Smooth muscle cell (in vitro differentiated cells): ENCODE results near the gene TCAP. TPM values are rescaled to one million over a fixed set of nuclear protein-coding genes. Genes with fewer than 3 reads are reported as not detected.

Source experiments
- DNase-seq: peaks from one replicate; lab custom pipeline; 2025; ENCODE audit not compliant: unreplicated experiment; lab: John Stamatoyannopoulos, UW
- H2AFZ ChIP-seq: fragments of 200-600 bp; sonication (generic); 2 replicates; pipeline ENCODE4 v1.6.0; 2016; ENCODE audit warnings: antibody characterized with exemption, low read depth, mild to moderate bottlenecking
- H3F3A ChIP-seq: fragments of 200-600 bp; sonication (generic); 2 replicates; pipeline ENCODE4 v1.6.0; 2017; ENCODE audit warnings: antibody characterized with exemption, low read depth
- H3K27ac ChIP-seq: fragments of 200-600 bp; sonication (generic); 2 replicates; pipeline ENCODE4 v1.5.1; 2016; ENCODE audit warnings: low read depth, mild to moderate bottlenecking
- H3K27me3 ChIP-seq: fragments of 200-600 bp; sonication (generic); 2 replicates; pipeline ENCODE4 v1.6.1; 2016; ENCODE audit warnings: low read depth, mild to moderate bottlenecking
- H3K36me3 ChIP-seq: fragments of 200-600 bp; sonication (generic); 2 replicates; pipeline ENCODE4 v1.5.1; 2016; ENCODE audit warnings: low read depth
- H3K4me1 ChIP-seq: fragments of 200-600 bp; sonication (generic); 2 replicates; pipeline ENCODE4 v1.5.1; 2016; ENCODE audit warnings: low read depth
- H3K4me2 ChIP-seq: fragments of 200-600 bp; sonication (generic); 2 replicates; pipeline ENCODE4 v1.6.0; 2016; ENCODE audit warnings: mild to moderate bottlenecking
- H3K4me3 ChIP-seq: fragments of 200-600 bp; sonication (generic); 2 replicates; pipeline ENCODE4 v1.5.1; 2016; ENCODE audit warnings: mild to moderate bottlenecking
- H3K79me2 ChIP-seq: fragments of 200-600 bp; sonication (generic); 2 replicates; pipeline ENCODE4 v1.6.0; 2016; ENCODE audit warnings: low read depth, mild to moderate bottlenecking
- H3K9ac ChIP-seq: fragments of 200-600 bp; sonication (generic); 2 replicates; pipeline ENCODE4 v1.6.0; 2016; ENCODE audit warnings: low read depth
- H3K9me3 ChIP-seq: fragments of 200-600 bp; sonication (generic); replicated peaks from 2 replicates; pipeline ENCODE4 v1.5.1; 2016; ENCODE audit warnings: low read depth
- H4K20me1 ChIP-seq: fragments of 200-600 bp; sonication (generic); 2 replicates; pipeline ENCODE4 v1.6.0; 2016; ENCODE audit warnings: low read depth
- CTCF ChIP-seq: fragments of 200-600 bp; sonication (generic); IDR thresholded peaks from 2 replicates; pipeline ENCODE4 v1.5.1; 2017; ENCODE audit warnings: borderline replicate concordance, mild to moderate bottlenecking, antibody characterized with exemption; ENCODE audit not compliant: insufficient read depth, poor library complexity, severe bottlenecking
- WGBS: methylation state at CpG from one replicate; pipeline ENCODE4 v1.1.7; 2016; ENCODE audit warnings: low lambda C conversion rate; 5-methylcytosine and 5-hydroxymethylcytosine counted together
- polyA plus RNA-seq: library from polyadenylated mRNA; unstranded; fragments of >200 nt; fragmentation: Nextera tagmentation; extraction: Ambion mirVana; gene quantifications from 2 replicates; pipeline ENCODE4 v1.2.1, GENCODE V29; 2016
- total RNA-seq: library from RNA; depleted of rRNA; stranded (reverse); fragments of >200 nt; gene quantifications from 2 replicates; pipeline ENCODE4 v1.2.3, GENCODE V29; 2014

TCAP gene
- total and polyA plus RNA-seq, 2 experiments from 2014 or later = 0.41 TPM; not detected in 1

GRCh38 chr17:39679521-39680192 is 14.5 kb downstream of the TCAP start:
- Histone ChIP-seq H3K27ac (no peak overlapping the region), H3F3A (no peaks in the 10 kb centered on the region), H3K36me3 (no peaks in the 10 kb centered on the region), H3K27me3 (no peaks in the 10 kb centered on the region), H3K9me3 (no peaks in the 10 kb centered on the region), H2AFZ (no peak overlapping the region), H3K4me1 (no peaks in the 10 kb centered on the region), H4K20me1 (no peaks in the 10 kb centered on the region), H3K9ac (no peak overlapping the region), H3K4me2 (no peak overlapping the region), H3K4me3 (no peak overlapping the region), H3K79me2 (no peaks in the 10 kb centered on the region)
- WGBS = 96% methylated on average over 12 of the region's 12 CpGs
- DNase-seq = no peak
- TF ChIP-seq CTCF = no peak

- Histone ChIP-seq H4K20me1 (no peaks in the 10 kb centered on the region), H3K36me3 (no peaks in the 10 kb centered on the region), H3K9ac (no peak overlapping the region), H3K9me3 (no peaks in the 10 kb centered on the region), H3F3A (peaks cover 4% of the 10 kb centered on the region), H3K79me2 (no peaks in the 10 kb centered on the region), H3K4me1 (peaks cover 4% of the 10 kb centered on the region), H3K4me3 (no peak overlapping the region), H3K27me3 (no peaks in the 10 kb centered on the region), H2AFZ (no peak overlapping the region), H3K4me2 (no peak overlapping the region), H3K27ac (no peak overlapping the region)
- TF ChIP-seq CTCF = no peak
- WGBS = 95% methylated on average over 9 of the region's 9 CpGs
- DNase-seq = no peak
Measured at GRCh38 chr17:39683295-39683939, 18.3 kb downstream of the TCAP start.

- no peak overlapping the region for H3K4me3 ChIP-seq
- H3F3A ChIP-seq = peaks cover 4% of the 10 kb centered on the region
- 94% methylated on average over 12 of the region's 12 CpGs for WGBS
- no peaks in the 10 kb centered on the region for H3K9me3 ChIP-seq
- H3K27me3 ChIP-seq = no peaks in the 10 kb centered on the region
- H2AFZ ChIP-seq = no peak overlapping the region
- no peak overlapping the region for H3K27ac ChIP-seq
- no peak for DNase-seq
- H3K79me2 ChIP-seq = no peaks in the 10 kb centered on the region
- no peaks in the 10 kb centered on the region for H4K20me1 ChIP-seq
- H3K4me1 ChIP-seq = peaks cover 4% of the 10 kb centered on the region
- no peaks in the 10 kb centered on the region for H3K36me3 ChIP-seq
- no peak overlapping the region for H3K4me2 ChIP-seq
- TF ChIP-seq CTCF = no peak
- no peak overlapping the region for H3K9ac ChIP-seq
Measured at GRCh38 chr17:39684369-39685192, 19.4 kb downstream of the TCAP start.
